Hematopoietic multipotent progenitor cell treated with erythropoietin and hydrocortisone succinate and interleukin-3 and kit ligand, for 6 days (in vitro differentiated cells): ENCODE measurements around the gene PLXNA4.

Experiments
- DNase-seq: peaks from one replicate; pipeline ENCODE4 v3.0.0-alpha.2; 2015

PLXNA4 gene

DNA sequence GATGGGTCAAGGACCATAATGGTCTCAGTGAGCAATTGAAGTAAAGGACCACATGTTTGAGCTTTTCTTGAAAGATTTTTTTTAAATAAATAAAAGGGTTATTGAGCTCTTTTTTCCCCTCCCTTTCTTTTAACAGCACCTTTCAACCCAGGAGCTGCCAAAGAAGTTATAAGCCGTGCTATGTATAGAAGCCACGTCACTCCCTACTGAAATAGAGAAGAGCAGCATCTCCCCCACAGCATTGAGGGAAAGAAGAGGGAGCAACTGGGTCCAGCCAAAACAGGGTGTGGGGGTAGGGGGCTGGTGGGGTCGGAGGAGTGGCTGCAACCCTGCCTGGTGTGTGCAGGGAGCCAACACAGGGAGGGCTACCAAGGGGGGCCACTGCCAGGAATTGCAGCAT, 227.2 kb downstream of the PLXNA4 start:
- DNase-seq: no peak

DNA sequence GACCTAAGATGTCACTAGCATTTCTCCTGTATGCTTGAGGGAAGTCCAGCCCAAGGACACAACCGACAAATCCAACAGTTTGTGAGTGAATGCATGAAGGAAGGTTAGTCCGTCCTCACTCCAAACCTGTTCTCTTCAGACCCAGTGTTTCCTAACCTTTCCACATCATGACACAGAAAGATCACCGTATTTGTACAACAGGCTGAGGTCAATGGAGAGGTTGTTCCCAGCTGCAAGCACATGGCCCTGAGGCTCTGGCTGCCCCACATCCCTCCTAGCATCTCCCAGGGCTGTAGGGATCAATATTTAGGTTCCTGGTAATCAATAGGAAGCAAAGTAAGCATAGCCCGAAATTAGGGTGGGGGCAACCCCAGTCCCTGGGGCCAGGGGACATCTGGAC, 227.9 kb downstream of the PLXNA4 start:
- DNase-seq: no peak

DNA sequence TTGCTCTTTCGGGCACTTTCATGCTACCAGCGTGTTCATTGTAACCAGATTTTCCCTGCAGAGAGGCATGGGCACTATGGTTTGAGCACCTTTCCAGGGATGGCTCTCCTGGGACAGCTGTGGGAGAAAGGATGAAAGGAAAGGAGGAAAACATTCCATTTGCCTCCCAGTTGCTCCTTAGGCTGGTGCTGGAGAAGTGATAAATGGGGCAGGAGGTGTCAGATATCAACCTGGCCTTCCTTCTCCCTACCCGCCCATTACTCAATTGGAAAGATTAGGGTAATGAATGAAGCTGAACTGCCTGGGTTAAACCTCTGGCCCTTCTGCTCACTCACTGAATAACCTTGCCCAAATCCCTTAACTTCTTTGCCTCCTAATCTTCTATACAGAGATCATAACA, 228.4 kb downstream of the PLXNA4 start:
- DNase-seq: no peak

DNA sequence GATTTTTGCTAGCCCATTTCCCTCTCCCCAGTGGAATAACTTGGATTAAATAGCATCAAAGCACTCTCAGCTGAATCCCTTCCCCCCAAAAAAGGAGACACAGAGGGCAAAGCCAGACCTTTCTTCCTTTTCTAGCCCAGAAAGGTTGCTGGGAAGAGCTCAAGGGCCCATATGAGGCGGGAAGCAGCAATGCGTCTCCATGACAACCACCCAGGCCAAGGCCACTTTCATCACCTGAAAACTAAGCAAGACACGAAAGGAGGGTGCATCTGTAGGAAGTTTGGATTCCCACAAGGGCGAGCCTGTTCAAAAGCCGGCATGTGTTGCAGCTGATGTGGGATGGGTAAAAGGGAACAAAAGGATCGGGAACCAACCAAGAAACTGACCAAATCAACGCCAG, 229.1 kb downstream of the PLXNA4 start:
- no peak for DNase-seq

DNA sequence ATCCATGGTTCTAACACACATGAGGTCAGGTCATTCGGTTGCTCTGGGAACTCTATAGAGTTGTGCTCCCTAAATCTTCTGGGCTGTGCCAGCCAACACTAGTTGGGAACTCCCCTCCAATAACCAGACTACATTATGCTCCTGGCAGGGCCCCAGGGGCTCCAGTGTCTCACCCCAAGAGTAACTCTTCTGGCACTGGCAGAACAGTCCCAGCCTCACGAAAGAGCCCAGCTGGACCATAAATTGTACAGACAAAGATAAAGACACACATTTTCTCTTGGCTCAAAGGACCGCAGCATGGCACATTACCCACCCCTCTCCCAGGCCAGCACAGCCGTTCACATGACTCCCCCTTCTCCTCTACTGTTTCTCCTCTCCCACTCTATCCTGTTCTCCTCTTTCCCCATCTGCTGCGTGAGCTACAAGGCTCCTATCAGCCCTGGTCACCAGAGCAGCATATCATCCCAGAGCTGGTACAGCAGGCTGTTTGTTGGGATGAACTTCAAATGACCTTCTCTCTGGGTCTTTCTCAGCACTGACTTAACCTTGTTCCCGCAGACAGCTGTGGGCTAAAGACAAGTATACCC, 230.6 kb downstream of the PLXNA4 start:
- no peak for DNase-seq

DNA sequence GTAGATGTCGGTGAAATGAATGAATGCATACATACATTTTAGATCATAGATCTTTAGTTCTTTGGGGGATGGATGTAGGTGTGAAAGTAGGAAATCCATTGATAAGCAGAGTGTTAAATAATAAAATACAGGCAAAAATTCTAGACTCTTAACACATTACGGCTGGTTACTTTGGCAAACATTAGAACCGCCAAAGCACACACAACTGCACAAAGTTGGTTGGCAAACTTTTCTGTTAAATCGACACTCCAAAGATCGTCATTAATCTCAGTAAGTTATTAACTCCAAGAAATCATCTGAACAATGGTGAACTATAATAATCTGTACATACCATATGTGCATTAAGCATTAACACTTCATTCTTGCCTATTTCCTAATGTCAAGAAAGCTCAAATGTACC, 231.2 kb downstream of the PLXNA4 start:
- no peak for DNase-seq

DNA sequence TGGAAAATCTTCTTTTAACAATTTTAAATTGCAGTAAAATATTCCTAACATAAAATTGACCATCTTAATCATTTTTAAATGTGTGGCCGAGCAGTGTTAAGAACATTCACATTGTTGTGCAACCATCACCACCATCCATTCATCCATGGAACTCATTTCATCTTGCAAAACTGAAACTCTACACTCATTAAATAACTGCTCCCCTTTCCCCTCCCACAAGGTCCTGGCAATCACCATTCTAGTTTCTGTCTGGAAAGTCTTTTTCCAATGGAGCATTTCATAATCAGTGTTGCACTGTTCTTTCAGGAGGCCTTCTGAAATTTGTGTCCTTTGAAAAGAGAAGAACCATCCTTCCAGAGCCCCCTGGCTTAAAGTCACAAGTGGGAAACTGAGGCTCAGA, 233.1 kb downstream of the PLXNA4 start:
- DNase-seq: no peak

DNA sequence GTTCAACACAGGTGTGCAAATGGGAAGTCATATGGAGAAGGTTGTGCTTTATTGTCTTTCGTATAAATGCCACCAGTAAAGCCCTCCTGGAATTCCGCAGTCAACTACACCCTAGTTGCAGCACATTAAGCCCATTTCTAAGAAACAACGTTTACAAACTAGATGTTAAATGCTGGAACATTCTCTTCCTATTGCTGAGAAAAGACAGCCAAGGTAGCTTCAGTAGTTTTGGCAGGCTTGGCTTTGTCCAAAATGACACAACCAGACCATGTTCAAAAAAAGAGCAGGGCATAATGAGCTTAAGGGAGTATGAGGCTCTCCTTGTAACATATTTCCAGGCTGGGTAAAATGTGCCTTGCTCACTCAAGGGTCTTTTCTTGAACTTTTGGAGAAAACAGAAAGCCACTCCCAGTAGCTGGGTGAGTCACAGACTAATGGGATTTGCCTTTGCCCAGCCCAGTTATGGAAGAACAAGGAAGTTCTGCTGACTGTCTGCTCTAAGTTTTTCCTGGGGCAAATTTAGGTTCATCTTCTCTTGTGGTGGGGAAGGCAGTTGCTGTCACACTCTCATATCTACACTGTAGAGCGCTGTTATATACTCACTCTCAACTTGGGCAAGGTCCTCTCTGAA, 238.7 kb downstream of the PLXNA4 start:
- DNase-seq: no peak

DNA sequence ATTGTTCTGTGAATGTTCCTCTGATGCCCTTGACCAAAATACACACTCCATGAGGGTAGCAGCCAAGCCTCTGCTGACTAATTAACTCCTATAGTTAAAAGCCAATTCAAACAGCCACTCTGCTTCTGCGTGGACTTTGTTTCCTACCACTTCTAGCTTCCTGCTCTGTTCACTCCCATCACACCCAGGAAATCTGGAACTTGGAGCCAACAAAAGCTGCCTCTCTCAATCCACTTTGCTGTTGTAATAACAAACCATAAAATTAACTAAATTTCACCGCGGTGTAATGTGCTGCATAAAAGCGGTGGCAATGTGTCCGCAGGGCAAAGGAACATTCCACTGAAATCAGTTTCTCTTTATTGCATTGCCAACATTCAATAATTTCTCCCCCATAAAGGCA, 239.5 kb downstream of the PLXNA4 start:
- no peak for DNase-seq

DNA sequence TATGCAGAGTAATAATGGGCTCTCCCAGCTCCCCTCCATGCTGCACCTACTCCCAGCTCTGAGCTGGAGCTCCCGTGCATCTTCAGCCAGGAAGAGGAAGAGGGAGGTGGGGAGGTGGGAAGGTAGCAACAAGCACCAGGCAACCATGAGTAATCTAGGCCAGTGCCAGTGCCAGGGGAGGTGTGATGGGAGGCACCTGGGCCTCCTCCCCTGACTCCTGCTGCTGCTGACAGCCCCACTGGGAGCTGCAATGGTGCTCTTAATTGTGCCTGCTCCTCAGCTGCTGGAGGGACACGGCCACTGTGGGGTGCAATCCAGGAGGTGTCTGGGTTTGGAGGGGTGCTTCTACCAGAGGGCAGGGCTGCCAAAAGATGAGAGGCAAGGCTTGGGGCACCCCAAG, 243.0 kb downstream of the PLXNA4 start:
- DNase-seq: no peak

DNA sequence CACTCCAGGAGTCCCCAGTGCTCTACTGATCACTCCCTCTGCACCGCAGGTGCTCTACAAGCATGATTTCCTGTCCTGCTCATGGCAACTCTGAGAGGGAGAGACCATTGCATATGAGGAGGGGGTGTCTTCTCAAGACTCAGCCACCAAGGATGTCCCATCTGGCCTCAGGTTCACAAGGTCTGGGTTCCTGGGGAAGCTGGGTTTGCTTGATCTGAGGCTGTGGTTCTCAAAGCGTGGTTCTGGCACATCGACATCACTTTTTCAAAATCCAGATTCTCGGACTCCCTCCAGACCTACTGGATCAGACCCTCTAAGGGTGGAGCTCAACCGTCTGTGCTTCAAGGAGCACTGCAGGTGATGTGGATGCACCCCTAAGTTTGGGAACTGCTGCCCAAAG, 247.5 kb downstream of the PLXNA4 start:
- no peak for DNase-seq

DNA sequence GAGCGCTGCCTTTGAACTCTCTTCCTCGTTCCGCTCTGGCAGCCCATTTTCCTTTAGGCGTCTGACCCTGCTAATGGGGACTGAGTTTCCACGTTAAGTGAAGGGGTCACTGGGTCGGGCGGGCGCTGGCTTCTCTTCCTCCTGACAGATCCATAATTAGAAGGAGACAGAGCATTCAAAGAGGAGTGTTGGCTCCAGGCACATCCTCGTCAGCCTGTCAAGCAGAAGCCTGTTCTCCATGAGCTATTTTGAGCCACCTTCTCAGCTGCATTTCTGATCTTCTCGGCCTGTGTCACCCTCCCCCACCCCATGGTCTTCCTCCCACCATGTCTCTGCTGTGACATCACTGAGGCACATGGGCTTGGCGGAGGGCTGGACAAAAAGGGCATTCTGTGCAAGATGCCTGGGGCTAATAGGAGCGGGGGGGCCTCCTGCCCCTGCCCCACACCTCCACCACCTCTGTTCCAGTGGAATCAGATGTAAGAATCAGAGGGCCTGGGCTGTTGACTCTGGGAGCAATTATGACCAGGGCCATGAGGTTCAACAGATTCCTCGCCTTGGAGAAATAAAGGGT, 248.1 kb downstream of the PLXNA4 start:
- DNase-seq: no peak

DNA sequence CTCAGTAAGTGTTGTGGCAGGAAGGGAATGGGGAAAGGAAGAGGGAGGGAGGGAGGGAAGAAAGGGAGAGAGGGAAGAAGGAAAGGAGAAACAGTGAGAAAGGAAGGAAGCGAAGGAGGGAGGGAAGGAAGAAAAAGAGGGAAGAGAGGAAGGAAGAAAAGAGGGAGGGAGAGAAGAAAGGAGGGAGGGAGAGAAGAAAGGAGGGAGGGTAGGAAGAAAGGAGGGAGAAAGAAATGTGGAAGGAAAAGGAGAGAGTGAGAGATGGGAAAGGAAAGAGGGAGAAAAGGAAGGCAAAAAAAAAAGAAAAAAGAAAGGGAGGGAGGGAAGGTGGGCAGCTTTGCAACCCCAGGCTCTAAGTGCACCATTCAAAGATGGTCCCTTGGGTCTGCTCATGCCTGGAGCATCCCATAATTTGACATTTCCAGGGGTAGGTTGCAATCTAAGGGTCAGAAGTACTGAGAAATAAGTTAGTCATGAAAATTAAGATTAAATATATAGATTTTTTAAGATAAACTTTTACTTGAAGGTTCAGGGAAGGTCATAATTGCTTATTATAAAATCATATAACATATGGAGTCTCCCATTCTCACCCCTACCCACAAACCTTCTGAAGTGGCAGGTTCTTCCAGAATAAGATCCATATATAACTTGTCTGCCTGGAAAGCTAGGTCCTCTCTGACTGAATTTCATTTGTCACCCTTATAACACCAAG, 249.2 kb downstream of the PLXNA4 start:
- DNase-seq: no peak

DNA sequence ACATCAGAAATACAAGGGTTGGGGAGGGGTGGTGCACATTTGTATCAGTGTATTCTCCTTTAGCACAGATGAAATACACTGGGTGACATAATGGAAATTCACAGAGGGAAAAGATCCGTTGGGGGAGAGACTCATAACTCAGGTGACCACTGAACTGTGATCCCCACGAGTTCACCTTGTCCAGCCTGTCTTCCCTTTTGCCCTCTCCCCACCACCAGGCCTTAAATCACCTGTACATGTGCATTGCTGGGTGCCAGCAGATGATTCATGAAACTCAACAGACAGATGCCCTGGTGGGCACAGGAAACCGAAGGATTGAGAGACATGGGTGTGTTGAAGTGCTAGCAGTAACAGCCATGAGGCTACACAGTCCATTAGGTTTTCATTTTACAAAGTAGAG, 253.3 kb downstream of the PLXNA4 start:
- no peak for DNase-seq

DNA sequence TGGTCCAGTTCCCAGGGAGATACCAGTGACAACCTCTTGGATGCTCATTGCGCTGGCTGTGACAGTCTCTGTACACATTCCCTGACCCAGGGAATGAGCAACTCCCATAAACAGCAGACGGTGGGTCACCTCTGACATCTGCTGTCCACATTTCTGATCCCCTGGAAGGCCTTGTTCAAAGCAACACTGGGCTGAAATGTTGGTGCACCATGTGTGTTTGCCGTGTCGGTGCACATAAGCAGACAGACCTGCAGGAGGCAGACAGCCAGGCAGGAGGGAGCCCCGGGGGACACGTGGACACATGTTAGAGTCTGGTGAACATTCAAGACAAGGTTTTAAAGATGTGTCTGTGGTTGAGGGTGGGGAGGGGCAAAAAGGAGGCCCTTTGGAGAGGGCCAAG, 254.9 kb downstream of the PLXNA4 start:
- DNase-seq: no peak

DNA sequence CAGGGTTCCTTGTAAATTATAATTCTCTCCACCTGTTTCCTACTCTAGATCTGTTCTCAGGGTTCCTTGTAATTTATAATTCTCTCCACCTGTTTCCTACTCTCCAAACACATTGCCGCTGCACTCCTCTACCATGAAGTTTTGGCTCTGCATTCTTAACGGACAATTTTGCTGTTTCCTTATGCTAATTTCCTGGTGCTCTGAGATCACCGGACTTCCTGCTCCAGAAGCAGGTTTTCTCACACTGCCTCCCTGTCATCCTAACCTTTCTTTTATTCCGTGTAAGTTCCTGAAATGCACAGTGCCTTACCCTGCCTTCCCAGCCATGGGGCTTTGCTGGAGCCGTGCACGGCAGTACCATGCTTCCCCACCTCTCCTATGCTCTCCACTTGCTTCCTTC, 256.8 kb downstream of the PLXNA4 start:
- DNase-seq: no peak

DNA sequence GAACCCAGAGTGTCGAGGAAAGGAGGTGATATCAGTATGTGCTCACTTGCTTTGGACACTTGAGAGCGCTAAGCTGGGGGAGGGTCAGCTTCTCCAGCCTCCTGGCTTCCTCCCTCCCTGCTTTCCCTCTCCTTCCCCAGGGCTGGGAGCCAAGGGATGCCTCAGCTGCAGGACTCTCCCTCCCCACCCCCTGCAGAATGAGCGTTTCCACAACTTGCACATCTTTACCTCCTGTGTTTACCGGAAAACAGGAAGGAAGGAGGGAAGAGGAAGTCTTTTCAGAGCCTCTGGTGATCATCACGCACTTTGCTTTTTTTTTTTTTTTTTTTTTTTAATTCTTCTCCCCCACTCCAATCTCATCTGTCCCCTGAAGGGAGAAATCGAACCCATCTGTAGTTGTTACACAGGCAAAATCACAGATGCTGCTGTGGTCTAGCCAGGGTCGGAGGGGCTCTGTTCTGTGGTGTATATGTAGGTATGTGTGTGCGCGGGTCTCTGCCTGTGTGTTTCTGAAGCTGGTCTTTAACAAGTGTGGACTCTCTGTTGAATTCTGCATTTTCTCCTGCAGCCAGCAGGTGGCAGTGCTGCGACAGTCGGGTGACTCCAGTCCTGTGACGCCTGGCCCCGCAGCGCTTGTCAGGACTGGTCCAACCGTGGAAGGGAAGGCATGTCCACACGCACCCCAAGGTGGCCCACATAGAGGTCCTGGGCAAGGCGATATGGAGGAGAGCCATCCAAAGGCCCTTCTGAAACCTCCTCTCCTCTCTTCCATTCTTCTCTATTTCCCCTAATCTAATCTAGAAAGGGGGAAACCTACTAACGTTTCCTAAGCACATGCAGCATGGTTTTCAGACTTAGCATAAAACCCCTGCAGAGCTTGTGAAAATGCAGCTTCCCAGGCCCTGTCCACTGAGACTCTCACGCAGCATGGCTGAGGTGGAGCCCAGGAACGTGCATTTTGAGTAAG, 257.6 kb downstream of the PLXNA4 start:
- DNase-seq: peak; percentile 83

DNA sequence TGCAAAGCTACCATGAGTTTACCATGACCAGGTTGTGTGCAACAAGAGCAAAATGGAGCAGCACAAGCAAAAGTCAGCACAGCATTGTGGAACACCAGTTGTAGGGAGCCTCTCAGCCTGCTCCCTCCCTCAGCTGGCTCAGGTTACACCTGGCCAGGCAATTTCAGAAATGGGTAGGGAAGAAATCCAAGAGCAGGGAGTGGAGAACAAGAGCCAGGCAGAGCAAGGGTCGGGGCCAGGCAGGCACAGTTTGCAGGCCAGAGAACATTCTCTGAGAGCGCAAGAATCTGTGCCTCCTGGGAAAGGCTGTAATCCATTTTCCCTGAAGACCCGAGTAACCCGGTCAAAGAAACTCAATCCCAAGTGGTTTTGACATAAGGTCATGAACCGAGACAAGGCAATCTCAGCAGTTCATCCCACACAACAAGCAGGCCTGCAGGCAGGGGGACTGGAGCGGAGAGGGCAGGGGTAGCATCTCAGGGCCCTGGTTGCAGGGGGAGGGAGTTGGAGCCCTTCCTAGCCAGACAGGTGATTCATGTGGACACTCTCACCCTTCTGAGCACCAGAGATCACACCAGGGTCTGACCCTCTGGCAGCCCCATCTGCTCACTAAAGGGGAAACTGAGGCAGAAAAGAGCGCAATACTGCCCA, 258.4 kb downstream of the PLXNA4 start:
- no peak for DNase-seq

DNA sequence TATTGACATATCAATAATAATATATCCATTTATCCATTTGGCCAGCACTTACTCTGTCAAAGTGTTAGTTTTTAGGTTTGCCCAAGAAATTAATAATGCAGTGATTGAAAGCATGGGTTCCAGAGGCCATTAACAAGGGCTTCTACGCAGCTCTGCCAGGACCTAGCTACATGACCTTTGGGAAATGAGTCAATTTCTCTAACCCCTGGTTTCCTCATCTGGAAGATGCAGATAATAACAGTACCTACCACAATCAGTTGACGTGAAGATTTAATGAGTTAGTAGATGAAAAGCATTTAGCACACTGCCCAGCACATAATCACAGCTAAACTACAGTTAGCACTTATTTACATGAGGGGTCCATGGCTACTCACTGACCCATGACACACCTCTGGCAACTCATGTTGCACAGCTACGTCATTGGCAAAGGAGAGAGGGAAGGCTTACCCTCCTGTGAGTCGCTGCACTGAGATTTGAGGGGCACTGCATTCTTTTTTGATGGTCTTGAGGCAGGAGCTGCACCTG, 263.7 kb downstream of the PLXNA4 start:
- DNase-seq: no peak

DNA sequence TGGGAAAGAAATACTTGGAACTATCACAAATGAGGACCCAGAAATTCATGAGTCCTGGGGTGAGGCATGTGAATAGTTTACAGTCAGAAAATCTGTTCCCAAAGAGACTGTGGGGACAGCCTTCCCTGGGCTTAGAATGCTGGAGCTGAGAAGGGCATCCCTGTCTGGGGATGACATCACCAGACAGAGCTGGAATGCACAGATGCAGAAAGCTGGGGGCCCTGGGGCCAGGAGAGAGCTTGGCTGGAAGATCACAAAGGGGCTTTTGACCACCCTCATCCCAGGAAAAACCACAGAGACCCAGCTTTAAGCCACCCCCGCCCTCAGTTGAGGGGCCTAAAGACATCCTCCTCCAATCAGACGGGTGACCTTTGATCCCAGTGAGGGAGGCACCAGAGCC, 264.5 kb downstream of the PLXNA4 start:
- no peak for DNase-seq

DNA sequence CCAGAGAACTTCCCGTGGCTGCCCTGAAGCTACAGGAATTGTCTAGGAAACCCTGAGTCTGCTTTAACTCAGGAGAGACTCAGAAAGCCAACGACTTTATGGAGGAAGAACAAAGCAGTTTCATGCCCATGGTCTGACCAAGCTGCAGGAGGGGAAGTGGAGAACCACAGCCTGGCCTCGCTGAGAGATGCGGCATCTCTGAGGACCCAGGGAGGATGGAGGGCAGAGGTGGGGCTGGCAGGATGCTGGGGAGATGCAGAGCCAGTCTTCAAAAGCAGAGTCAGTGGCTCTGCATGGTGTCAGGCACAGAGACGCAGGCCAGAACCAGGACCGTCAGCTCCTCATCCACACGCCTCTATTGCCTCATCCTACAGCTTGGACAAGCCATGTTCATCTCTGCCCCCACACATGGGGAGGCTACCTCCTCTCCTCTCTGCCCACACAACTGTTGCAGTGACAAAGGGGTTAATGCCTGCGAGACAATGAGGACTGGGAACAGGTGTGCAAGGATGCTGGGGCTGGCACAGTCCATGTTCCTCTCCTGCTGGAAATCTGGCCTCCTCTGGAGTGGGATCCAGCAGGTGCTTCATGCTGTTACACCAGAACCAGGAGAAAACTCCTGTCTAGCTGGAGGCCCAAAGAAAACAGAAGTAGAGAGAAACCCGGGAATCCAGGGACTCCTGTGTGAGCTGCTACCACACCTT, 267.0 kb downstream of the PLXNA4 start:
- no peak for DNase-seq

DNA sequence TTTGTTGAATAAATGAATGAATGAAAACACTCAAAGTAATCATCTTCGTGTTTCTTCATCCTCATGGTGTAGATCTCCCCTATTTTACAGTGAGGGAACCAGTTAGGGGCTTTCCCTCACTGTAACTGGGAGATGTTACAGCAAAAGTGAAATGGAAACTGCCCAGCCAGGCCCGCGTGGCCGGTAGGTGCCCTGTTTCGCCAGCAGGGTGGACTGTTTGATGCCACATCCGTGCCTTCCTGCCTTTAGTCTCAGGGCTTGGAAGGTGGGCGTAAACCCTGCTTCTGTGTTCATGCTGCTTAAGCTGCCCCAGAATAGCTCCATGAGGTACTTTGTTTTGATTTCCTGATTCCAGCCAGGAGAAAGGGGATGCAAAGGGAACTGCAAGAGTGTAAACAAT, 268.8 kb downstream of the PLXNA4 start:
- no peak for DNase-seq
